Stomach (tissue), 4 donors: ENCODE measurements around the gene ALPP.
"Not testable (repeated sequence)": the region's sequence is repeated elsewhere in the genome, so short reads cannot be mapped to it uniquely, and the experiment has no call there.

ENCODE experiments used
- CTCF ChIP-seq, 7 experiments: fragments of 450-650 bp in 4 of 7; fragments of 200-600 bp in 3 of 7; sonication (generic) in 3 of 7; IDR thresholded peaks; one replicate each; pipeline ENCODE4 v1.5.1; 2016 to 2019; ENCODE audit warnings: antibody characterized with exemption in 7 of 7, control low read depth in 2 of 7, mild to moderate bottlenecking in 1 of 7
- EP300 ChIP-seq: sonication (generic); formaldehyde crosslinking; IDR thresholded peaks from one replicate; pipeline ENCODE4 v1.6.1; 2017; ENCODE audit warnings: antibody characterized with exemption
- POLR2A ChIP-seq, 4 donors: fragments of 450-650 bp; IDR thresholded peaks; one replicate each; pipeline ENCODE4 v1.6.1; 2016; ENCODE audit warnings: antibody characterized with exemption in 4 of 4, control low read depth in 2 of 4, mild to moderate bottlenecking in 1 of 4, moderate library complexity in 1 of 4
- POLR2AphosphoS5 ChIP-seq, 3 donors: sonication (generic); formaldehyde crosslinking; IDR thresholded peaks; one replicate each; pipeline ENCODE4 v1.6.1; 2016; ENCODE audit warnings: antibody characterized with exemption in 3 of 3

- TF ChIP-seq CTCF (IDR thresholded peaks at IDR 0.05); EP300; POLR2A (IDR thresholded peaks at IDR 0.05); POLR2AphosphoS5 (IDR thresholded peaks at IDR 0.05): not testable (repeated sequence)
These were observed 29.0 kb downstream of the ALPP start for GRCh38 chr2:232407428-232408150.
